Measurements from ENCODE around the gene LYZL6.

DNA sequence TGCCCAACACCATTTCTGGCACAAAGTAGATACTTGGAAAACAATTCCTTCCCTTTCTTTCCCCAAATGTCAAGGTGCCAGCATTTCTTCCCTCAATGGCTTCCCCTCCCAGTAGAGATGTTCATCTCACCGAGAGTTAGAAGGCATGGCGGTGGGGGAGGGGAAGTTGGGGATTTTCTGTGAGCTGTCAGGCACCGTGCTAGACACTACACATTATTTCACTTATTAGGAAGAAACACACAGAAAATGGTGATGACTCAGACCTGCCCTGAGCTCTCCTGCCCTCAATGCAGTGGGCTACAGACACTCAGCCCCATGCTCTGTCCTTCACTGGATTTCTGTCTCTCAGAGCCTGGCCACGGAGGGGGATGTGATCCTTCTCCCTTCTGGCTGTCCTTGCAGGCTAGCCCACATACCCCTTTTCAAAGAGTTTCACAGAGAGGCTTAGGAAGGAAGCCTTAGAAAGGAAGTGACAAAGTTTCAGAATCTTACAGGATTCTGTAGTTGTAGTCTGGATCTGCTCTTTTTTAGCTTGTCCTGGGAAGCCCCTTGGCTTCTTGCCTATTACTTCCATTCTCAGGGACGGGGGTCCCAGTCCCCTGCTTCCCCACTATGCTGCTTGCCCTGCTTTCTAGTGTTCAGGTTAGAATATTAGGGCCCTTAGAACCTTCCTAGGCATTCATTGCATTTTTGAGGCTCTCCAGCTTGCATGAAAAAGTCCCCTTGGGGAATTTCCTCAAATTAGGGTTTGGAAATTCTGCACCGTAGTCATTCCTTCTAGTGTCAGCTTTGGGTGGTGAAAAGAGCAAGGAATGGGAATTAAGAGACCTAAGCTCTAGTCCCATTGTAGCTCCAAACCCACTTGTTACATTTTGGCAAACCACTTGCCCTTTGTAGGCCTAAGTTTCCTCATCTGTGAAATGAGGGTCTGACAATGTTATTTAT is 51.1 kb downstream of the LYZL6 start:
- TF ChIP-seq, protein P1, sequence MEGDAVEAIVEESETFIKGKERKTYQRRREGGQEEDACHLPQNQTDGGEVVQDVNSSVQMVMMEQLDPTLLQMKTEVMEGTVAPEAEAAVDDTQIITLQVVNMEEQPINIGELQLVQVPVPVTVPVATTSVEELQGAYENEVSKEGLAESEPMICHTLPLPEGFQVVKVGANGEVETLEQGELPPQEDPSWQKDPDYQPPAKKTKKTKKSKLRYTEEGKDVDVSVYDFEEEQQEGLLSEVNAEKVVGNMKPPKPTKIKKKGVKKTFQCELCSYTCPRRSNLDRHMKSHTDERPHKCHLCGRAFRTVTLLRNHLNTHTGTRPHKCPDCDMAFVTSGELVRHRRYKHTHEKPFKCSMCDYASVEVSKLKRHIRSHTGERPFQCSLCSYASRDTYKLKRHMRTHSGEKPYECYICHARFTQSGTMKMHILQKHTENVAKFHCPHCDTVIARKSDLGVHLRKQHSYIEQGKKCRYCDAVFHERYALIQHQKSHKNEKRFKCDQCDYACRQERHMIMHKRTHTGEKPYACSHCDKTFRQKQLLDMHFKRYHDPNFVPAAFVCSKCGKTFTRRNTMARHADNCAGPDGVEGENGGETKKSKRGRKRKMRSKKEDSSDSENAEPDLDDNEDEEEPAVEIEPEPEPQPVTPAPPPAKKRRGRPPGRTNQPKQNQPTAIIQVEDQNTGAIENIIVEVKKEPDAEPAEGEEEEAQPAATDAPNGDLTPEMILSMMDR (IDR thresholded peaks at IDR 0.05): no peak
- TF ChIP-seq POLR2A (IDR thresholded peaks at IDR 0.05): no peak

Measured in testis (tissue), 2 donors.